Astrocyte of the spinal cord (primary cell): ENCODE data around the gene ZBTB42.

Experiments used
- DNase-seq: peaks from one replicate; pipeline ENCODE4 v3.0.0; 2011; ENCODE audit warnings: low read depth, low spot score
- H3K4me3 ChIP-seq: 2 replicates; pipeline ENCODE4 v1.5.1; 2011; ENCODE audit warnings: low read depth, mild to moderate bottlenecking, low read length, moderate library complexity
- in situ Hi-C: cut with HindIII; loops from 2 replicates; pipeline ENCODE4 v1.10.0; 2017; ENCODE audit warnings: low sequenced_read_pairs
- TF ChIP-seq, protein P1 (sequence below): IDR thresholded peaks from 2 replicates; pipeline ENCODE4 v1.5.1; 2012; ENCODE audit warnings: low read depth, mild to moderate bottlenecking, low read length, inconsistent platforms

The ZBTB42 gene

DNA sequence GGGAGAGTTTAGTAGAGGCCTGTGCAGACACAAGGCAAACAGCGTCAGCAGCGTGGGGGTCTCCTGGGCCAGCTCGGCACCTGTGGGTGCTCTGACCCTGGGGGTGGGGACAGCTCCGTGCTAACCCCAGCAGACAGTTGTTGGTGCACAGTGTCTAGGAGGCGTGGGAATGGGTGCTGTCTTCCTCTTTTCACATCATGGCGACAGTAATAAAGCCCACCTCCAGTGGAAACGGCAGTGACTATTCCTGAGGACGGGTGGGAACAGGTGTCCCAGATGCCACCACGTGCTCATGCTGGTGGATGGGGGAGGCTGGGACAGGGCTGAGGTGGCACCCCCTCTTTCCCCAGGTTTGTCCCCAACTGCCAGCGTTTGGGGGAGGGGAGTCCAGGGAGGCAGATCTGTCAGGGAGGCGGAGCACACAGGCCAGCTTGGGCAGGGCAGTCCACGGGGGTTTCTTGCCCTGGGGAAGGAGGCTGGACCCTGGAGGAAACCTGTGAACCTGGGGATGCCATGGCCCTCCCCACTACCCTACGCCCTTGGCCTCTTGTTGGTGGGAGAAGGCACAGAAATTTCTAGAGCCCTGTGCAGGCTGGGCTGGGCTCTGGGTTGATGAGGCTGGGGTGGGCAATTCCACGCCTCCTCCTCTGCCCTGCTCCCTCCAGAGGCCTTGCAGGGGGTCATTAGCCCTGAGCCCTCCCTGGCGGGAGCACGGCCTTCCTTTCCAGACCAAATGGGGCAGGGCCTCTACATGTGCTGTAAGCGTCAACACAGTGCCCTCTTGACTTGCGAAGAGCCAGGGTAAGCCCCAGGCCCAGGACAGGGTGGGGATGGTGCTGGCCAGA is 3.8 kb downstream of the ZBTB42 start:
- TF ChIP-seq, protein P1, sequence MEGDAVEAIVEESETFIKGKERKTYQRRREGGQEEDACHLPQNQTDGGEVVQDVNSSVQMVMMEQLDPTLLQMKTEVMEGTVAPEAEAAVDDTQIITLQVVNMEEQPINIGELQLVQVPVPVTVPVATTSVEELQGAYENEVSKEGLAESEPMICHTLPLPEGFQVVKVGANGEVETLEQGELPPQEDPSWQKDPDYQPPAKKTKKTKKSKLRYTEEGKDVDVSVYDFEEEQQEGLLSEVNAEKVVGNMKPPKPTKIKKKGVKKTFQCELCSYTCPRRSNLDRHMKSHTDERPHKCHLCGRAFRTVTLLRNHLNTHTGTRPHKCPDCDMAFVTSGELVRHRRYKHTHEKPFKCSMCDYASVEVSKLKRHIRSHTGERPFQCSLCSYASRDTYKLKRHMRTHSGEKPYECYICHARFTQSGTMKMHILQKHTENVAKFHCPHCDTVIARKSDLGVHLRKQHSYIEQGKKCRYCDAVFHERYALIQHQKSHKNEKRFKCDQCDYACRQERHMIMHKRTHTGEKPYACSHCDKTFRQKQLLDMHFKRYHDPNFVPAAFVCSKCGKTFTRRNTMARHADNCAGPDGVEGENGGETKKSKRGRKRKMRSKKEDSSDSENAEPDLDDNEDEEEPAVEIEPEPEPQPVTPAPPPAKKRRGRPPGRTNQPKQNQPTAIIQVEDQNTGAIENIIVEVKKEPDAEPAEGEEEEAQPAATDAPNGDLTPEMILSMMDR, result no peak
- in situ Hi-C loops, result no loop called here
- no peak overlapping the region for H3K4me3 ChIP-seq
- no peak for DNase-seq

DNA sequence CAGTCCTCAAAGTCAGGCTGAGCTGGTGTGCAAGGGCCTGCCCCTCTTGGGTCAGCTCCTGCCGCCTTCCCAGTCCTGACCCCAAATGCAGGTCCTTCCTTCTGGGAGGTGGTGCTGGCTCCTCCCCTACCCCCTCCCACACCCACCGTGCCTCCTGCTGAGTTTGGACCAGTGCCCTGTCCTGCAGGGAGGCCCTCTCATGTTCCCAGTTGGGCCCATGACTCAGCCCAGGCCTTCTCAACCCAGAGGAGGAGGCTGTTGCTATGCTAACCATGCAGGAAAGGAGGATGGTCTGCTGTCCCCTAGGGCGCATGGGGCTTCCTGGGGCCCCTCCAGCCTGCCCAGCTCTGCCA is 4.4 kb downstream of the ZBTB42 start:
- in situ Hi-C loops, result no loop called here
- no peak overlapping the region for H3K4me3 ChIP-seq
- TF ChIP-seq, protein P1, result no peak
- peak; percentile 89 for DNase-seq

DNA sequence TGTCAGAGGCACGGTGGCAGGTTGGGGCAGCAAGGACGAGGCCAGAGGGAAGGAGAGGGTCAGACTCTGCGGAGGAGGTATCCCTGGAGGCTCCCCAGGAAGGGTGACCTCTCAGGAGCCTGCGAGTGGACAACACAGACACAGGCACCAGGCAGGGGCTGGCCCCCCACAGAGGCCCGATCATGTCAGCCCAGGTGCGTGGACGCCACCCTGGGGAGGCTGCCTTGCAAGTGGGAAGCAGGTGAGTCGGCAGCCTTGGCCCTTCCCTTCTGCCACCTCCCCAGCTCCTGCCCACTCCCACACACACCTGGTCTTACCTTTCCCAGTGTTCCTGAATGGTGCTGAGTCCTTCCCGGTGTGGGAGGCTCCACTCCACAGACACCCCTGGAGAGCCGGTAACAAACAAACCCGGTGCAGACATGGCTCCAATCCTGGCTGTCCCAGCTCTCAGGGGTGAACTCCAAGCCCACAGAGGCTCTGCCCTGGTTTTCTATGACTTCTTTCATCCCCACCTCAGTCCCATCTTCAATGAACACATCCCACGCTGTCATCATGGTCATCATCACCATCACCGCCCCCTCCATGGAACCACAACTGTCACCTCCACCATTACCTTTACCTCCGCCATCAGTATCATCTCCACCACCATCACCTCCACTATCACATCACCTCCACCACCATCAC is 5.2 kb downstream of the ZBTB42 start:
- in situ Hi-C loops, result no loop called here
- DNase-seq, result no peak
- TF ChIP-seq, protein P1, result no peak
- H3K4me3 ChIP-seq, result no peak overlapping the region

DNA sequence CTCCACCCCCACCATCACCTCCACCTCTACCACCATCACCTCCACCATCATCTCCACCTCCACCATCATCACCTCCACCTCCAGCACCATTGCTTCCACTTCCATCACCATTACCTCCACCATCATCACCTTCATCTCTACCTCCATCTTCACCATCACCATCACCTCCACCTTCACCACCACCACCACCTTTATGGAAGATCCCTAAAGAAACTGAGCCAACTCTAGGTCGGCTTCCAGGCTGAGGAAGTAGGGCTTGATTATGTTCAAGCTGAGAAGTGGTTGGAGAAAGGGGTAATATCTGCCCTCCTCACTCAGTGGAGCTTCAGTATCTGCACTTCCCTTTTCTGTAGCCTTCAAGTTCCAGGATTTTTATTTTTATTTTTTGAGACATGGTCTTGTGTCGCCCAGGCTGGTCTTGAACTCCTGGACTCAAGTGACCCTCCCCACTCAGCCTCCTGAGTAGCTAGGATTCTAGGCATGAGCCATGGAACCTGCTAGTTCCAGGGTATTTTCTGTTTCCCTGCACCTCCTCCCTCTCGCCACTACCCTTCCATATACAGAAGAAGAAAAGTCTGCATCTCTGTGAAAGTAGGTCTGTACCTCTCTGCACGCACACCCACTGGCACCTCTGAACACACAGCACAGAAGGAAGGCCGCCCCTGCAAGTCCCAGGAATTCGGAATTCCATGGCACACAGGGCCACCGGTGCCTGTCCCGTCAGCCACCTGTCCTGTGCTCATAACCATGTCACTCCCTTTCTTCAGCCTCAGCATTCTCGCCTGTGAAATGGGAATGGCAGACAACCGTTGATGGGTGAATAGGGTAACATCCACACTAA is 5.9 kb downstream of the ZBTB42 start:
- in situ Hi-C loops, result no loop called here
- DNase-seq, result no peak
- TF ChIP-seq, protein P1, result no peak
- no peak overlapping the region for H3K4me3 ChIP-seq

DNA sequence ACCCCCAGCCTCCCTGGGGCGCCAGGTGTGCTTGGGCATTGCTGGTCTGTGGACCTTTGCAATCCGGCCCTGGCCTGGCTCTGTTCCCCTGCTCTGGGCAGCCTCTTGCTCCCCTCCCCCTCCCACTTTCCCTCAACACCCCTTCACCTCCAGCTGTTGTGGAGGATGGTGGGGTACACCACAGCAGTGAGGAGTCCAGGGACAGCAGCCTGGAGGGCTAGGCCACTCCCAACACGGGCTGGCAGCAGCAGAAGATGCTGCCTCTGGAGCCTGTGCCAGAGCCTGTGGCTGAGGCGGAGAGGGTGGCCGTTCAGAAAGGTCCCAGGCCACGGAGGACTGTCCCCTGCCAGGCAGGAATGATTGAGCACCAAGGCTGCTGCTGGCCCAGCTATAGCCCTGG is 7.6 kb downstream of the ZBTB42 start:
- TF ChIP-seq, protein P1, result no peak
- in situ Hi-C loops, result no loop called here
- DNase-seq, result no peak
- H3K4me3 ChIP-seq, result no peak overlapping the region

DNA sequence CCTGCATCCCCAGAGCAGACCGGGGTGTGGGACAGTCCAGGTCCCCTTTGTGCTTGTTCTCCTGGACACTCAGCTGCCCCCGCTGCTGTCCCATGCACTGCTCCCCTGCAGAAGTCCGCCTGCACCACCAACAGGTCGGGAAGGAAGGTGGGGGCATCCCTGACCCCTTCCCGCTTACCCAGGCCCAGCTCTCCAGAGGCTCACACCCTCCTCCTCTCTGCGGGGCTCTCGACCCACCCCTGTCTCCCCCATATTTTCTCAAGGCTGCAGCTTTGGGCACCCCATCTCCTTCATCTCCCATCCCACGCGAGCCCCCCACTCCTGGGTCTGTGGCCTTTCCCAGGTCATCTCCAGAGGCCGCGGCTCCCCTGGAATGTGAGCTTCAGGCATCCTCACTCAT is 9.4 kb downstream of the ZBTB42 start:
- in situ Hi-C loops, result no loop called here
- no peak for DNase-seq
- TF ChIP-seq, protein P1, result no peak
- H3K4me3 ChIP-seq, result no peak overlapping the region
